Measurements from ENCODE around the gene DDI2. TPM values are rescaled to one million over a fixed set of nuclear protein-coding genes. Genes with fewer than 3 reads are reported as not detected.
"Not testable (repeated sequence)": the region's sequence is repeated elsewhere in the genome, so short reads cannot be mapped to it uniquely, and the experiment has no call there.

DDI2 gene
- total RNA-seq, 1 experiment from 2014 or later, result 6.2 TPM

GRCh38 chr1:15678578-15678977 lies 61.3 kb downstream of the DDI2 start:
- DNase-seq (ENCODE audit: low spot score), result peak; percentile 82

GRCh38 chr1:15680131-15680530 lies 62.9 kb downstream of the DDI2 start:
- peak; percentile 52 for DNase-seq (ENCODE audit: low spot score)

- DNase-seq (ENCODE audit: low spot score), result peak; percentile 31
Observed at GRCh38 chr1:15680561-15681348, 63.5 kb downstream of the DDI2 start.

- DNase-seq (ENCODE audit: low spot score), result no peak
Observed at GRCh38 chr1:15681349-15682292, 64.4 kb downstream of the DDI2 start.

- no peak for DNase-seq (ENCODE audit: low spot score)
Observed at GRCh38 chr1:15682936-15683341, 65.7 kb downstream of the DDI2 start.

- no peak for DNase-seq (ENCODE audit: low spot score)
Observed at GRCh38 chr1:15683345-15684039, 66.2 kb downstream of the DDI2 start.

- DNase-seq (ENCODE audit: low spot score), result no peak
Observed at GRCh38 chr1:15684042-15684461, 66.8 kb downstream of the DDI2 start, which contains the start of gene PLEKHM2. Gene PLEKHM2, plus strand, starts transcription at chr1:15684320. Its CDS starts 239 bp downstream, at chr1:15684559.

- no peak for DNase-seq (ENCODE audit: low spot score)
Observed at GRCh38 chr1:15684468-15685291, 67.4 kb downstream of the DDI2 start.

GRCh38 chr1:15685820-15686219 lies 68.6 kb downstream of the DDI2 start:
- DNase-seq (ENCODE audit: low spot score), result no peak

GRCh38 chr1:15687446-15687845 lies 70.2 kb downstream of the DDI2 start:
- no peak for DNase-seq (ENCODE audit: low spot score)

- DNase-seq (ENCODE audit: low spot score), result no peak
Observed at GRCh38 chr1:15690317-15690716, 73.1 kb downstream of the DDI2 start.

- no peak for DNase-seq (ENCODE audit: low spot score)
Observed at GRCh38 chr1:15691434-15692032, 74.3 kb downstream of the DDI2 start.

- no peak for DNase-seq (ENCODE audit: low spot score)
Observed at GRCh38 chr1:15692121-15692682, 74.9 kb downstream of the DDI2 start.

GRCh38 chr1:15693371-15693770 lies 76.1 kb downstream of the DDI2 start:
- DNase-seq (ENCODE audit: low spot score), result no peak

GRCh38 chr1:15696956-15697521 lies 79.8 kb downstream of the DDI2 start:
- DNase-seq (ENCODE audit: low spot score), result no peak

GRCh38 chr1:15698201-15698600 lies 80.9 kb downstream of the DDI2 start:
- no peak for DNase-seq (ENCODE audit: low spot score)

GRCh38 chr1:15699321-15699720 lies 82.1 kb downstream of the DDI2 start:
- not testable (repeated sequence) for DNase-seq (ENCODE audit: low spot score)

- no peak for DNase-seq (ENCODE audit: low spot score)
Observed at GRCh38 chr1:15700508-15700907, 83.2 kb downstream of the DDI2 start.

- no peak for DNase-seq (ENCODE audit: low spot score)
Observed at GRCh38 chr1:15701784-15702183, 84.5 kb downstream of the DDI2 start.
